Stimulated activated naive B cell treated with anti-CD40 and anti-IgM and Interleukin-4, amounts not matched to agents 10 μg/mL and 1 μg/mL and 100 μg/mL, for 72 hours (primary cell): Measurements from ENCODE around the gene MKLN1.
A peak's percentile ranks its signal among the peaks of the same experiment; 100 is the strongest.

Source experiments
- ATAC-seq, 2 donors: fragments of 150-1000 bp; cut with Tn5 transposase; replicated peaks; 2 replicates each; pipeline ENCODE4 v1.10.0; 2021; ENCODE audit warnings: moderate library complexity in 1 of 2
- DNase-seq: peaks from one replicate; pipeline ENCODE4 v3.0.0; 2021
- H3K27ac Mint-ChIP-seq: one replicate; pipeline ENCODE4 v1.8.0; 2022; ENCODE audit warnings: mild to moderate bottlenecking, mixed read lengths
- H3K27me3 Mint-ChIP-seq, 2 donors: one replicate each; pipeline ENCODE4 v1.8.0; 2022; ENCODE audit warnings: mixed read lengths in 2 of 2
- H3K36me3 Mint-ChIP-seq, 2 donors: one replicate each; pipeline ENCODE4 v1.8.0; 2022; ENCODE audit warnings: mixed read lengths in 2 of 2, mild to moderate bottlenecking in 1 of 2
- H3K4me1 Mint-ChIP-seq, 2 donors: one replicate each; pipeline ENCODE4 v1.8.0; 2022; ENCODE audit warnings: mixed read lengths in 2 of 2, mild to moderate bottlenecking in 1 of 2
- H3K4me3 Mint-ChIP-seq, 2 donors: one replicate each; pipeline ENCODE4 v1.8.0; 2022; ENCODE audit warnings: mild to moderate bottlenecking in 2 of 2, mixed read lengths in 2 of 2, moderate library complexity in 1 of 2
- H3K9me3 Mint-ChIP-seq, 2 donors: one replicate each; pipeline ENCODE4 v1.8.0; 2022; ENCODE audit warnings: mixed read lengths in 2 of 2, mild to moderate bottlenecking in 1 of 2

The MKLN1 gene

GRCh38 chr7:131488361-131488760 is 160.7 kb downstream of the MKLN1 start:
- Mint-ChIP-seq H3K27ac (no peak overlapping the region), H3K4me3 (no peak overlapping the region)

GRCh38 chr7:131489196-131489595 is 161.5 kb downstream of the MKLN1 start:
- H3K4me1 Mint-ChIP-seq, result no peaks in the 10 kb centered on the region
- H3K27me3 Mint-ChIP-seq, result no peaks in the 10 kb centered on the region
- H3K36me3 Mint-ChIP-seq, result peaks cover 4 to 21% of the 10 kb centered on the region in 2 donors
- no peaks in the 10 kb centered on the region for H3K9me3 Mint-ChIP-seq
- H3K4me3 Mint-ChIP-seq, result no peak overlapping the region
- DNase-seq (no peak), ATAC-seq (no peak)
- no peak overlapping the region for H3K27ac Mint-ChIP-seq

More at GRCh38 chr7:131488361-131488760, 160.7 kb downstream of the MKLN1 start:
- ATAC-seq (no peak), DNase-seq (no peak)
- H3K27me3 Mint-ChIP-seq, result no peaks in the 10 kb centered on the region
- H3K4me1 Mint-ChIP-seq, result no peaks in the 10 kb centered on the region
- no peaks in the 10 kb centered on the region for H3K9me3 Mint-ChIP-seq
- peaks cover 6 to 25% of the 10 kb centered on the region in 2 donors for H3K36me3 Mint-ChIP-seq

GRCh38 chr7:131489881-131490280 is 162.2 kb downstream of the MKLN1 start:
- H3K27ac Mint-ChIP-seq, result no peak overlapping the region
- H3K4me3 Mint-ChIP-seq, result no peak overlapping the region
- ATAC-seq, result no peak
- no peaks in the 10 kb centered on the region for H3K4me1 Mint-ChIP-seq
- no peaks in the 10 kb centered on the region for H3K27me3 Mint-ChIP-seq
- no peaks in the 10 kb centered on the region for H3K9me3 Mint-ChIP-seq
- DNase-seq, result no peak
- H3K36me3 Mint-ChIP-seq, result peaks cover 4 to 21% of the 10 kb centered on the region in 2 donors

GRCh38 chr7:131493081-131493480 is 165.4 kb downstream of the MKLN1 start:
- Mint-ChIP-seq H3K4me1 (no peaks in the 10 kb centered on the region), H3K27ac (no peak overlapping the region), H3K36me3 (peaks cover 9 to 18% of the 10 kb centered on the region in 2 donors), H3K4me3 (no peak overlapping the region), H3K9me3 (no peaks in the 10 kb centered on the region), H3K27me3 (no peaks in the 10 kb centered on the region)
- ATAC-seq (no peak), DNase-seq (no peak)

- no peaks in the 10 kb centered on the region for H3K27me3 Mint-ChIP-seq
- no peaks in the 10 kb centered on the region for H3K4me1 Mint-ChIP-seq
- ATAC-seq (no peak), DNase-seq (no peak)
- H3K27ac Mint-ChIP-seq, result no peak overlapping the region
- H3K36me3 Mint-ChIP-seq, result peaks cover 9 to 15% of the 10 kb centered on the region in 2 donors
- H3K4me3 Mint-ChIP-seq, result no peak overlapping the region
- H3K9me3 Mint-ChIP-seq, result no peaks in the 10 kb centered on the region
These were observed 165.9 kb downstream of the MKLN1 start for GRCh38 chr7:131493581-131493980.

- Mint-ChIP-seq H3K36me3 (peaks cover 9 to 13% of the 10 kb centered on the region in 2 donors), H3K27me3 (no peaks in the 10 kb centered on the region), H3K4me1 (no peaks in the 10 kb centered on the region), H3K9me3 (no peaks in the 10 kb centered on the region), H3K4me3 (no peak overlapping the region), H3K27ac (no peak overlapping the region)
- ATAC-seq (no peak), DNase-seq (no peak)
These were observed 166.5 kb downstream of the MKLN1 start for GRCh38 chr7:131494182-131494581.

- ATAC-seq (no peak), DNase-seq (no peak)
- Mint-ChIP-seq H3K36me3 (peaks cover 7 to 14% of the 10 kb centered on the region in 2 donors), H3K4me1 (no peaks in the 10 kb centered on the region), H3K9me3 (no peaks in the 10 kb centered on the region), H3K27ac (no peak overlapping the region), H3K4me3 (no peak overlapping the region), H3K27me3 (no peaks in the 10 kb centered on the region)
These were observed 168.2 kb downstream of the MKLN1 start for GRCh38 chr7:131495669-131496498.

GRCh38 chr7:131497454-131497853 is 169.8 kb downstream of the MKLN1 start:
- no peak overlapping the region for H3K4me3 Mint-ChIP-seq
- no peaks in the 10 kb centered on the region for H3K9me3 Mint-ChIP-seq
- H3K36me3 Mint-ChIP-seq, result peaks cover 7 to 15% of the 10 kb centered on the region in 2 donors
- no peak overlapping the region for H3K27ac Mint-ChIP-seq
- H3K27me3 Mint-ChIP-seq, result no peaks in the 10 kb centered on the region
- DNase-seq, result no peak
- peaks cover 9 to 11% of the 10 kb centered on the region in 2 donors for H3K4me1 Mint-ChIP-seq
- ATAC-seq, result no peak

- no peak overlapping the region for H3K4me3 Mint-ChIP-seq
- H3K4me1 Mint-ChIP-seq, result peaks cover 11 to 13% of the 10 kb centered on the region in 2 donors
- ATAC-seq (no peak), DNase-seq (no peak)
- H3K27me3 Mint-ChIP-seq, result no peaks in the 10 kb centered on the region
- H3K36me3 Mint-ChIP-seq, result peaks cover 7 to 19% of the 10 kb centered on the region in 2 donors
- H3K27ac Mint-ChIP-seq, result peak overlapping the region; percentile 31
- H3K9me3 Mint-ChIP-seq, result no peaks in the 10 kb centered on the region
These were observed 170.7 kb downstream of the MKLN1 start for GRCh38 chr7:131498237-131498885.

- DNase-seq (no peak), ATAC-seq (no peak)
- no peaks in the 10 kb centered on the region for H3K9me3 Mint-ChIP-seq
- H3K4me1 Mint-ChIP-seq, result peaks cover 15 to 16% of the 10 kb centered on the region in 2 donors
- peaks cover 9 to 19% of the 10 kb centered on the region in 2 donors for H3K36me3 Mint-ChIP-seq
- H3K4me3 Mint-ChIP-seq, result no peak overlapping the region
- no peaks in the 10 kb centered on the region for H3K27me3 Mint-ChIP-seq
- H3K27ac Mint-ChIP-seq, result no peak overlapping the region
These were observed 172.1 kb downstream of the MKLN1 start for GRCh38 chr7:131499801-131500200.

- H3K36me3 Mint-ChIP-seq, result peaks cover 10 to 19% of the 10 kb centered on the region in 2 donors
- no peak overlapping the region for H3K4me3 Mint-ChIP-seq
- no peaks in the 10 kb centered on the region for H3K9me3 Mint-ChIP-seq
- H3K27ac Mint-ChIP-seq, result no peak overlapping the region
- no peaks in the 10 kb centered on the region for H3K27me3 Mint-ChIP-seq
- DNase-seq, result no peak
- ATAC-seq, result no peak
- peaks cover 18 to 19% of the 10 kb centered on the region in 2 donors for H3K4me1 Mint-ChIP-seq
These were observed 172.7 kb downstream of the MKLN1 start for GRCh38 chr7:131500357-131500756.

- Mint-ChIP-seq H3K27me3 (no peaks in the 10 kb centered on the region), H3K4me3 (no peak overlapping the region), H3K4me1 (peaks cover 18 to 19% of the 10 kb centered on the region in 2 donors), H3K36me3 (peaks cover 10 to 19% of the 10 kb centered on the region in 2 donors), H3K9me3 (no peaks in the 10 kb centered on the region), H3K27ac (no peak overlapping the region)
- DNase-seq, result no peak
- peak; percentile 91 to 92 for ATAC-seq
These were observed 173.7 kb downstream of the MKLN1 start for GRCh38 chr7:131501422-131501821.

- DNase-seq (no peak), ATAC-seq (no peak)
- H3K9me3 Mint-ChIP-seq, result no peaks in the 10 kb centered on the region
- no peaks in the 10 kb centered on the region for H3K27me3 Mint-ChIP-seq
- H3K36me3 Mint-ChIP-seq, result peaks cover 6 to 13% of the 10 kb centered on the region in 2 donors
- H3K4me3 Mint-ChIP-seq, result no peak overlapping the region
- H3K27ac Mint-ChIP-seq, result no peak overlapping the region
- H3K4me1 Mint-ChIP-seq, result peaks cover 19% of the 10 kb centered on the region in 2 donors
These were observed 174.4 kb downstream of the MKLN1 start for GRCh38 chr7:131501930-131502685.

- ATAC-seq (no peak), DNase-seq (no peak)
- Mint-ChIP-seq H3K4me3 (no peak overlapping the region), H3K27ac (peak overlapping the region; percentile 17), H3K4me1 (peaks cover 22 to 24% of the 10 kb centered on the region in 2 donors), H3K9me3 (no peaks in the 10 kb centered on the region), H3K27me3 (peaks cover 1% of the 10 kb centered on the region in 2 donors), H3K36me3 (peaks cover 3 to 9% of the 10 kb centered on the region in 2 donors)
These were observed 175.3 kb downstream of the MKLN1 start for GRCh38 chr7:131502810-131503508.
